SK-N-SH (cell line): Measurements from ENCODE around the gene SCD5. TPM values are rescaled to one million over a fixed set of nuclear protein-coding genes. Genes with fewer than 3 reads are reported as not detected.

Experiments used
- CTCF ChIA-PET: fragments of 300-600, 350-600 bp; formaldehyde crosslinking; extraction: SDS; loops from one replicate; lab custom pipeline; 2021; lab: Yijun Ruan, JAX
- POLR2A ChIA-PET: fragments of 350-600 bp; sonication (Branson Sonifier 250); formaldehyde crosslinking; extraction: SDS; loops from one replicate; lab custom pipeline; 2020; ENCODE audit warnings: antibody characterized with exemption, inconsistent platforms; lab: Yijun Ruan, JAX
- DNase-seq: peaks from one replicate; pipeline ENCODE4 v3.0.0; 2012
- H2AFZ ChIP-seq: fragments of 200-600 bp; sonication (generic); 2 replicates; pipeline ENCODE4 v1.8.1; 2016; ENCODE audit warnings: antibody characterized with exemption, mild to moderate bottlenecking, low read depth
- H3F3A ChIP-seq: fragments of 200-600 bp; sonication (generic); replicated peaks from 2 replicates; pipeline ENCODE3; 2016; ENCODE audit warnings: antibody characterized with exemption, mild to moderate bottlenecking; ENCODE audit not compliant: insufficient read depth
- H3K27ac ChIP-seq, 2 experiments: fragments of 200-500 bp in 1 of 2; fragments of 200-600 bp in 1 of 2; sonication (Bioruptor generic) in 1 of 2; sonication (generic), shearing (Covaris generic) in 1 of 2; 2 replicates each; pipeline versions ENCODE4 v1.5.1 to v1.6.1; 2014 to 2016; ENCODE audit warnings: low read depth in 2 of 2, inconsistent platforms in 1 of 2, low read length in 1 of 2, mild to moderate bottlenecking in 1 of 2, mixed read lengths in 1 of 2
- H3K27me3 ChIP-seq: fragments of 200-600 bp; sonication (generic), shearing (Covaris generic); 2 replicates; pipeline ENCODE4 v1.6.1; 2016; ENCODE audit warnings: mixed run types; ENCODE audit not compliant: insufficient read depth
- H3K36me3 ChIP-seq, 2 experiments: fragments of 200-500 bp in 1 of 2; fragments of 200-600 bp in 1 of 2; sonication (Bioruptor generic) in 1 of 2; sonication (generic) in 1 of 2; replicated peaks in 1 of 2; 2 replicates each; pipeline versions ENCODE3 to v1.5.1; 2014 to 2016; ENCODE audit warnings: low read length in 1 of 2, mild to moderate bottlenecking in 1 of 2; ENCODE audit not compliant: insufficient read depth in 2 of 2, control insufficient read depth in 1 of 2
- H3K4me1 ChIP-seq, 2 experiments: fragments of 200-500 bp in 1 of 2; fragments of 200-600 bp in 1 of 2; sonication (Bioruptor generic) in 1 of 2; sonication (generic), shearing (Covaris generic) in 1 of 2; 2 replicates each; pipeline versions ENCODE4 v1.5.1 to v1.6.1; 2014 to 2016; ENCODE audit warnings: low read depth in 1 of 2, low read length in 1 of 2, mixed run types in 1 of 2; ENCODE audit not compliant: insufficient read depth in 2 of 2, control insufficient read depth in 1 of 2
- H3K4me2 ChIP-seq: fragments of 200-600 bp; sonication (generic), shearing (Covaris generic); 2 replicates; pipeline ENCODE4 v1.6.1; 2017; ENCODE audit warnings: mixed run types
- H3K4me3 ChIP-seq, 2 experiments: fragments of 200-500 bp in 1 of 2; fragments of 200-600 bp in 1 of 2; sonication (Bioruptor generic) in 1 of 2; sonication (generic), shearing (Covaris generic) in 1 of 2; 2 replicates each; pipeline versions ENCODE4 v1.5.1 to v1.8.1; 2014 to 2016; ENCODE audit warnings: low read depth in 2 of 2, inconsistent platforms in 1 of 2, low read length in 1 of 2, mild to moderate bottlenecking in 1 of 2, mixed read lengths in 1 of 2, moderate library complexity in 1 of 2
- H3K79me2 ChIP-seq: fragments of 200-600 bp; sonication (generic); 2 replicates; pipeline ENCODE4 v1.8.1; 2017; ENCODE audit warnings: mild to moderate bottlenecking; ENCODE audit not compliant: insufficient read depth
- H3K9ac ChIP-seq: fragments of 200-600 bp; sonication (generic); 2 replicates; pipeline ENCODE4 v1.6.1; 2017; ENCODE audit warnings: mixed run types
- H3K9me2 ChIP-seq: fragments of 200-600 bp; sonication (generic); 2 replicates; pipeline ENCODE4 v1.6.1; 2017; ENCODE audit warnings: mixed run types
- H3K9me3 ChIP-seq: fragments of 200-600 bp; sonication (generic); 2 replicates; pipeline ENCODE4 v1.6.1; 2017; ENCODE audit warnings: mixed run types, mild to moderate bottlenecking, moderate library complexity
- H4K20me1 ChIP-seq: fragments of 200-600 bp; sonication (generic); 2 replicates; pipeline ENCODE4 v1.6.1; 2017; ENCODE audit warnings: mild to moderate bottlenecking, mixed run types; ENCODE audit not compliant: insufficient read depth
- FOSL2 ChIP-seq: IDR thresholded peaks from 2 replicates; pipeline ENCODE4 v1.4.0; 2012; ENCODE audit warnings: low read depth, mild to moderate bottlenecking, moderate library complexity, borderline replicate concordance
- FOXM1 ChIP-seq: IDR thresholded peaks from 2 replicates; pipeline ENCODE4 v1.4.0; 2012; ENCODE audit warnings: low read depth, mild to moderate bottlenecking
- MAX ChIP-seq: IDR thresholded peaks from 2 replicates; pipeline ENCODE4 v1.4.0; 2012; ENCODE audit warnings: low read depth
- MEF2A ChIP-seq: IDR thresholded peaks from 2 replicates; pipeline ENCODE4 v1.4.0; 2012; ENCODE audit warnings: low read depth, borderline replicate concordance
- NRF1 ChIP-seq: IDR thresholded peaks from 2 replicates; pipeline ENCODE4 v1.6.1; 2012; ENCODE audit warnings: low read depth, mild to moderate bottlenecking, low read length
- WGBS: methylation state at CpG from one replicate; pipeline ENCODE4 v1.1.6; 2017; ENCODE audit warnings: low lambda C conversion rate; 5-methylcytosine and 5-hydroxymethylcytosine counted together
- polyA plus RNA-seq, 3 experiments: library from polyadenylated mRNA; depleted of rRNA; stranded (reverse); fragments of >200 nt; gene quantifications; 2 replicates each; pipeline ENCODE4 v1.2.3, GENCODE V29; 2012
- TF ChIP-seq, protein P1 (sequence below): fragments of 200-600 bp; sonication (generic); IDR thresholded peaks from 2 replicates; pipeline ENCODE4 v1.6.1; 2017; ENCODE audit warnings: antibody characterized with exemption, mild to moderate bottlenecking, moderate library complexity
- TF ChIP-seq, protein P2 (sequence below): IDR thresholded peaks from 2 replicates; pipeline ENCODE4; 2012

Gene SCD5
- polyA plus RNA-seq, 1 of the 3 experiments (the other 2 are of a cell fraction): 23.7 TPM

DNA sequence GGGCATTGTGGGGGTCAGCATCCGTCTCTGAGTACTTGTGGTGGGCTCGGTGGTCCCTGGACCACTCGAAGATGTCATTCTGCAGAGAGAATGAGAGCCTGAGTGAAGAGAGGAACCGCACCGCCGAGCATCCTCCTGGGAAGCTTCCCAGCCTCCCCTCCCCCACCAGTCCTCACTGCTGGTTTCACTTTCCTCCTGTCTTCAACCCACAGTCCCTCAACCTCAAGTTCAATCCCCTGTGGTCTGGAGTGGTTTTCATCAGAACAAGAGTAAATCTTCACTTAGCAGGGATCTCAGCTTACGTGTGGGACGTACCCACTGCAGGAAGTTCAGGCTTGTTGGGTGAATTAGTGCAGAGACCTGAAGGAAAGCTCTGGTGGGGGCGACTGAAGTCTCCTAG is 117.8 kb downstream of the SCD5 start:
- H3K27me3 ChIP-seq: no peaks in the 10 kb centered on the region
- no peaks in the 10 kb centered on the region for H3F3A ChIP-seq
- peaks cover 9 to 13% of the 10 kb centered on the region in 2 experiments for H3K36me3 ChIP-seq
- no peaks in the 10 kb centered on the region for H3K9me3 ChIP-seq
- no peaks in the 10 kb centered on the region for H3K79me2 ChIP-seq
- no peak overlapping the region for H3K4me2 ChIP-seq
- DNase-seq: no peak
- H4K20me1 ChIP-seq: no peaks in the 10 kb centered on the region
- ChIA-PET CTCF (no interaction called here), POLR2A (no interaction called here)
- no peak for TF ChIP-seq NRF1
- H3K9me2 ChIP-seq: no peaks in the 10 kb centered on the region
- no peak overlapping the region for H2AFZ ChIP-seq
- H3K9ac ChIP-seq: no peak overlapping the region
- no peak overlapping the region for H3K4me3 ChIP-seq
- 81% methylated on average over 6 of the region's 9 CpGs for WGBS
- no peak overlapping the region for H3K27ac ChIP-seq
- no peaks in the 10 kb centered on the region for H3K4me1 ChIP-seq

DNA sequence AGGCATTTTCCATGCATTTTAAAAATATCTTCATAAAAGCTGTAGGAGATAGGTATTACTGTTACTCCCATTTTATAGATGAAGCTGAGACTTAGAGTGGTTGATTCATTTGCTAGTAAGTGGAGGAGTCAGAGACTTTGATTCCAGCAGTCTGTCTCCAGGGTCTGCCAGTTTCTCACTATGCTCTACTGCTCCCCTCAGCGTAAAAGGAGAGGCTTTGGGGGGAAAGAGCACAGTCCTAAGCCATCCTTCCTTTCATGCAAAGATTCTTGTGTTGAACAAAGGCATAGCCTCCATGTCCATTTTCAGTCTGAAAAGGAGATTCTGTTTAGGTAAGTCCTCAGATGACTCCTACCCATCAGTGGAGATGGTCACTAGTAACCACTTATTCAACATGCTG is 119.1 kb downstream of the SCD5 start:
- Histone ChIP-seq H3K4me3 (no peak overlapping the region), H3K27me3 (no peaks in the 10 kb centered on the region), H3K36me3 (peaks cover 13 to 15% of the 10 kb centered on the region in 2 experiments), H3K79me2 (no peaks in the 10 kb centered on the region), H3K9me3 (no peaks in the 10 kb centered on the region), H3K27ac (no peak overlapping the region), H3K4me2 (no peak overlapping the region), H3K4me1 (no peaks in the 10 kb centered on the region), H4K20me1 (no peaks in the 10 kb centered on the region), H3K9ac (no peak overlapping the region), H3F3A (no peaks in the 10 kb centered on the region), H3K9me2 (no peaks in the 10 kb centered on the region), H2AFZ (no peak overlapping the region)
- DNase-seq: no peak
- 100% methylated on average over 1 of the region's 1 CpG for WGBS
- ChIA-PET CTCF (no interaction called here), POLR2A (no interaction called here)
- TF ChIP-seq MEF2A (no peak), FOSL2 (no peak)
- TF ChIP-seq, protein P1, sequence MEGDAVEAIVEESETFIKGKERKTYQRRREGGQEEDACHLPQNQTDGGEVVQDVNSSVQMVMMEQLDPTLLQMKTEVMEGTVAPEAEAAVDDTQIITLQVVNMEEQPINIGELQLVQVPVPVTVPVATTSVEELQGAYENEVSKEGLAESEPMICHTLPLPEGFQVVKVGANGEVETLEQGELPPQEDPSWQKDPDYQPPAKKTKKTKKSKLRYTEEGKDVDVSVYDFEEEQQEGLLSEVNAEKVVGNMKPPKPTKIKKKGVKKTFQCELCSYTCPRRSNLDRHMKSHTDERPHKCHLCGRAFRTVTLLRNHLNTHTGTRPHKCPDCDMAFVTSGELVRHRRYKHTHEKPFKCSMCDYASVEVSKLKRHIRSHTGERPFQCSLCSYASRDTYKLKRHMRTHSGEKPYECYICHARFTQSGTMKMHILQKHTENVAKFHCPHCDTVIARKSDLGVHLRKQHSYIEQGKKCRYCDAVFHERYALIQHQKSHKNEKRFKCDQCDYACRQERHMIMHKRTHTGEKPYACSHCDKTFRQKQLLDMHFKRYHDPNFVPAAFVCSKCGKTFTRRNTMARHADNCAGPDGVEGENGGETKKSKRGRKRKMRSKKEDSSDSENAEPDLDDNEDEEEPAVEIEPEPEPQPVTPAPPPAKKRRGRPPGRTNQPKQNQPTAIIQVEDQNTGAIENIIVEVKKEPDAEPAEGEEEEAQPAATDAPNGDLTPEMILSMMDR: no peak
- TF ChIP-seq, protein P2, sequence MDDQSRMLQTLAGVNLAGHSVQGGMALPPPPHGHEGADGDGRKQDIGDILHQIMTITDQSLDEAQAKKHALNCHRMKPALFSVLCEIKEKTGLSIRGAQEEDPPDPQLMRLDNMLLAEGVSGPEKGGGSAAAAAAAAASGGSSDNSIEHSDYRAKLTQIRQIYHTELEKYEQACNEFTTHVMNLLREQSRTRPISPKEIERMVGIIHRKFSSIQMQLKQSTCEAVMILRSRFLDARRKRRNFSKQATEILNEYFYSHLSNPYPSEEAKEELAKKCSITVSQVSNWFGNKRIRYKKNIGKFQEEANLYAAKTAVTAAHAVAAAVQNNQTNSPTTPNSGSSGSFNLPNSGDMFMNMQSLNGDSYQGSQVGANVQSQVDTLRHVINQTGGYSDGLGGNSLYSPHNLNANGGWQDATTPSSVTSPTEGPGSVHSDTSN: no peak

DNA sequence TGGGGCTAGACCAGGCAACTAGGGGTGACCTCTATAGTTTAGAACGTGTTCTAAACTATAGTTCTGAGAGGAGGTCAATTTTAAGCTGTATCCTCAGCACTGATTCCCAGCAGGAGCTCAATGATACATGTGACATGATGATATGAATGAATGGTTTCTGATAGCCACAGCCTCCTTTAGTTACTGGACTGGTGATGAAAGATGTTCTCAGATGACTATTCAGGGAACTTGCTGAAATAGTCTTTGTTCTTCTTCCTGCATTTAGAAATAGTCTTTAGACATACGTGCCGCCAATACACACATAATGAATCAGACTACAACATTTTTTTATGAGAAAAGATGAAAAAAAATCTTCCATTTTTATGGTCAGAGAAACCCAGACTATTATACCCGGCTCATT is 120.5 kb downstream of the SCD5 start:
- no peak overlapping the region for H3K4me2 ChIP-seq
- H3K9me2 ChIP-seq: no peaks in the 10 kb centered on the region
- no peak overlapping the region for H3K27ac ChIP-seq
- no peak overlapping the region for H3K9ac ChIP-seq
- no peaks in the 10 kb centered on the region for H3K79me2 ChIP-seq
- ChIA-PET POLR2A (no interaction called here), CTCF (no interaction called here)
- DNase-seq: no peak
- no peaks in the 10 kb centered on the region for H3K9me3 ChIP-seq
- H3K4me3 ChIP-seq: no peak overlapping the region
- TF ChIP-seq MAX: no peak
- no peak for TF ChIP-seq NRF1
- TF ChIP-seq FOXM1: no peak
- no peaks in the 10 kb centered on the region for H3K27me3 ChIP-seq
- H4K20me1 ChIP-seq: no peaks in the 10 kb centered on the region
- H3F3A ChIP-seq: no peaks in the 10 kb centered on the region
- whole genome bisulfite sequencing: 64% methylated on average over 4 of the region's 4 CpGs
- peaks cover 13 to 20% of the 10 kb centered on the region in 2 experiments for H3K36me3 ChIP-seq
- H3K4me1 ChIP-seq: no peaks in the 10 kb centered on the region
- no peak overlapping the region for H2AFZ ChIP-seq
